Neural progenitor cell (in vitro differentiated cells): Measurements from ENCODE around the gene RBMS1. TPM values are rescaled to one million over a fixed set of nuclear protein-coding genes. Genes with fewer than 3 reads are reported as not detected.

Source experiments
- DNase-seq: peaks from one replicate; pipeline ENCODE4 v3.0.0-alpha.2; 2016; ENCODE audit warnings: low spot score
- H2AFZ ChIP-seq: fragments of 200-600 bp; sonication (generic); replicated peaks from 2 replicates; pipeline ENCODE4 v1.6.1; 2016; ENCODE audit warnings: antibody characterized with exemption
- H3F3A ChIP-seq: fragments of 200-600 bp; sonication (generic); 2 replicates; pipeline ENCODE4 v1.6.1; 2016; ENCODE audit warnings: antibody characterized with exemption, low read depth
- H3K27ac ChIP-seq: fragments of 200-600 bp; sonication (generic); 2 replicates; pipeline ENCODE4 v1.5.1; 2016; ENCODE audit warnings: mild to moderate bottlenecking
- H3K27me3 ChIP-seq: fragments of 200-600 bp; sonication (generic); 2 replicates; pipeline ENCODE4 v1.6.1; 2016; ENCODE audit warnings: mild to moderate bottlenecking, moderate library complexity
- H3K36me3 ChIP-seq: fragments of 200-600 bp; sonication (generic); 2 replicates; pipeline ENCODE4 v1.5.1; 2016
- H3K4me1 ChIP-seq: fragments of 200-600 bp; sonication (generic); 2 replicates; pipeline ENCODE4 v1.6.1; 2016; ENCODE audit warnings: mixed run types
- H3K4me2 ChIP-seq: fragments of 200-600 bp; sonication (generic); 2 replicates; pipeline ENCODE4 v1.6.1; 2016
- H3K4me3 ChIP-seq: fragments of 200-600 bp; sonication (generic); 2 replicates; pipeline ENCODE4 v1.5.1; 2016
- H3K79me2 ChIP-seq: fragments of 200-600 bp; sonication (generic); 2 replicates; pipeline ENCODE4 v1.6.1; 2016; ENCODE audit warnings: low read depth
- H3K9ac ChIP-seq: fragments of 200-600 bp; sonication (generic); 2 replicates; pipeline ENCODE4 v1.6.1; 2016
- H3K9me3 ChIP-seq: fragments of 200-600 bp; sonication (generic); 2 replicates; pipeline ENCODE4 v1.5.1; 2016; ENCODE audit warnings: low read depth
- H4K20me1 ChIP-seq: fragments of 200-600 bp; sonication (generic); 2 replicates; pipeline ENCODE4 v1.6.1; 2016; ENCODE audit warnings: low read depth
- H3K27ac Mint-ChIP-seq: 3 replicates; pipeline ENCODE4 v1.8.0; 2021; ENCODE audit warnings: mixed read lengths
- H3K27me3 Mint-ChIP-seq: 2 replicates; pipeline ENCODE4 v1.8.0; 2022; ENCODE audit warnings: low read depth, mild to moderate bottlenecking, inconsistent platforms, moderate library complexity, mixed read lengths; ENCODE audit not compliant: insufficient read depth
- H3K36me3 Mint-ChIP-seq: 3 replicates; pipeline ENCODE4 v1.8.0; 2021; ENCODE audit warnings: mixed read lengths
- H3K4me1 Mint-ChIP-seq: 3 replicates; pipeline ENCODE4 v1.8.0; 2021; ENCODE audit warnings: mixed read lengths
- H3K4me3 Mint-ChIP-seq: 3 replicates; pipeline ENCODE4 v1.8.0; 2021; ENCODE audit warnings: mild to moderate bottlenecking, moderate library complexity, mixed read lengths
- H3K9me3 Mint-ChIP-seq: 3 replicates; pipeline ENCODE4 v1.8.0; 2020; ENCODE audit warnings: mixed read lengths
- CTCF ChIP-seq: fragments of 200-600 bp; sonication (generic); IDR thresholded peaks from 2 replicates; pipeline ENCODE4 v1.5.1; 2017; ENCODE audit warnings: antibody characterized with exemption, mild to moderate bottlenecking
- EZH2 ChIP-seq: fragments of 200-600 bp; sonication (generic); IDR thresholded peaks from 2 replicates; pipeline ENCODE4 v1.6.1; 2017; ENCODE audit warnings: antibody characterized with exemption, mild to moderate bottlenecking, moderate library complexity
- EZH2phosphoT487 ChIP-seq: fragments of 200-600 bp; sonication (generic); IDR thresholded peaks from 2 replicates; pipeline ENCODE4 v1.6.1; 2017; ENCODE audit warnings: antibody characterized with exemption
- total RNA-seq: library from RNA; depleted of rRNA; stranded (reverse); fragments of >200 nt; gene quantifications from 2 replicates; pipeline ENCODE4 v1.2.3, GENCODE V29; 2015; ENCODE audit warnings: low replicate concordance

The RBMS1 gene
- total RNA-seq, 1 donor from 2014 or later: 101 TPM

GRCh38 chr2:160360089-160360757 lies 133.4 kb downstream of the RBMS1 start:
- no peak for TF ChIP-seq EZH2
- no peak for TF ChIP-seq CTCF
- no peak for TF ChIP-seq EZH2phosphoT487
- peaks cover 5% of the 10 kb centered on the region for H3K9me3 Mint-ChIP-seq
- Histone ChIP-seq H3K4me2 (no peak overlapping the region), H3K36me3 (no peaks in the 10 kb centered on the region), H3K4me3 (no peak overlapping the region), H3F3A (no peaks in the 10 kb centered on the region), H3K4me1 (peaks cover 12% of the 10 kb centered on the region), H3K27me3 (no peaks in the 10 kb centered on the region), H3K27ac (no peak overlapping the region), H4K20me1 (peaks cover 29% of the 10 kb centered on the region), H2AFZ (no peak overlapping the region), H3K9ac (no peak overlapping the region), H3K9me3 (no peaks in the 10 kb centered on the region), H3K79me2 (peaks cover 80% of the 10 kb centered on the region)
- no peak overlapping the region for H3K4me3 Mint-ChIP-seq
- peaks cover 4% of the 10 kb centered on the region for H3K4me1 Mint-ChIP-seq
- H3K27me3 Mint-ChIP-seq: peaks cover 2% of the 10 kb centered on the region
- H3K27ac Mint-ChIP-seq: no peak overlapping the region
- no peak for DNase-seq
- peaks cover 19% of the 10 kb centered on the region for H3K36me3 Mint-ChIP-seq

GRCh38 chr2:160358046-160358445 lies 135.6 kb downstream of the RBMS1 start:
- H4K20me1 ChIP-seq: peaks cover 45% of the 10 kb centered on the region
- H2AFZ ChIP-seq: no peak overlapping the region
- H3K36me3 Mint-ChIP-seq: peaks cover 17% of the 10 kb centered on the region
- no peaks in the 10 kb centered on the region for H3K27me3 Mint-ChIP-seq
- H3K27me3 ChIP-seq: no peaks in the 10 kb centered on the region
- DNase-seq: no peak
- peaks cover 86% of the 10 kb centered on the region for H3K79me2 ChIP-seq
- no peak for TF ChIP-seq EZH2
- TF ChIP-seq CTCF: no peak
- TF ChIP-seq EZH2phosphoT487: no peak
- H3K4me1 Mint-ChIP-seq: peaks cover 4% of the 10 kb centered on the region
- H3K36me3 ChIP-seq: no peaks in the 10 kb centered on the region
- H3K9ac ChIP-seq: no peak overlapping the region
- peaks cover 3% of the 10 kb centered on the region for H3K4me1 ChIP-seq
- H3K27ac Mint-ChIP-seq: no peak overlapping the region
- H3K9me3 ChIP-seq: no peaks in the 10 kb centered on the region
- no peaks in the 10 kb centered on the region for H3F3A ChIP-seq
- no peak overlapping the region for H3K4me3 Mint-ChIP-seq
- H3K4me2 ChIP-seq: no peak overlapping the region
- peaks cover 5% of the 10 kb centered on the region for H3K9me3 Mint-ChIP-seq
- H3K27ac ChIP-seq: no peak overlapping the region
- no peak overlapping the region for H3K4me3 ChIP-seq

- H3K27me3 Mint-ChIP-seq: no peaks in the 10 kb centered on the region
- Histone ChIP-seq H3K4me1 (no peaks in the 10 kb centered on the region), H4K20me1 (peaks cover 38% of the 10 kb centered on the region), H3K36me3 (no peaks in the 10 kb centered on the region), H2AFZ (no peak overlapping the region), H3K4me3 (no peak overlapping the region), H3K79me2 (peaks cover 94% of the 10 kb centered on the region), H3F3A (no peaks in the 10 kb centered on the region), H3K27me3 (no peaks in the 10 kb centered on the region), H3K9me3 (no peaks in the 10 kb centered on the region), H3K9ac (no peak overlapping the region), H3K27ac (no peak overlapping the region), H3K4me2 (no peak overlapping the region)
- H3K27ac Mint-ChIP-seq: no peak overlapping the region
- H3K4me3 Mint-ChIP-seq: no peak overlapping the region
- TF ChIP-seq CTCF (no peak), EZH2 (no peak), EZH2phosphoT487 (no peak)
- H3K9me3 Mint-ChIP-seq: peaks cover 5% of the 10 kb centered on the region
- no peak for DNase-seq
- peaks cover 18% of the 10 kb centered on the region for H3K36me3 Mint-ChIP-seq
- H3K4me1 Mint-ChIP-seq: no peaks in the 10 kb centered on the region
Observed at GRCh38 chr2:160356485-160356884, 137.1 kb downstream of the RBMS1 start.
